EL (cell line): ENCODE data around the gene ANKIB1.

Experiments
- DNase-seq: peaks from one replicate; pipeline ENCODE4 v3.0.0-alpha.2; 2016

The ANKIB1 gene, protein sequence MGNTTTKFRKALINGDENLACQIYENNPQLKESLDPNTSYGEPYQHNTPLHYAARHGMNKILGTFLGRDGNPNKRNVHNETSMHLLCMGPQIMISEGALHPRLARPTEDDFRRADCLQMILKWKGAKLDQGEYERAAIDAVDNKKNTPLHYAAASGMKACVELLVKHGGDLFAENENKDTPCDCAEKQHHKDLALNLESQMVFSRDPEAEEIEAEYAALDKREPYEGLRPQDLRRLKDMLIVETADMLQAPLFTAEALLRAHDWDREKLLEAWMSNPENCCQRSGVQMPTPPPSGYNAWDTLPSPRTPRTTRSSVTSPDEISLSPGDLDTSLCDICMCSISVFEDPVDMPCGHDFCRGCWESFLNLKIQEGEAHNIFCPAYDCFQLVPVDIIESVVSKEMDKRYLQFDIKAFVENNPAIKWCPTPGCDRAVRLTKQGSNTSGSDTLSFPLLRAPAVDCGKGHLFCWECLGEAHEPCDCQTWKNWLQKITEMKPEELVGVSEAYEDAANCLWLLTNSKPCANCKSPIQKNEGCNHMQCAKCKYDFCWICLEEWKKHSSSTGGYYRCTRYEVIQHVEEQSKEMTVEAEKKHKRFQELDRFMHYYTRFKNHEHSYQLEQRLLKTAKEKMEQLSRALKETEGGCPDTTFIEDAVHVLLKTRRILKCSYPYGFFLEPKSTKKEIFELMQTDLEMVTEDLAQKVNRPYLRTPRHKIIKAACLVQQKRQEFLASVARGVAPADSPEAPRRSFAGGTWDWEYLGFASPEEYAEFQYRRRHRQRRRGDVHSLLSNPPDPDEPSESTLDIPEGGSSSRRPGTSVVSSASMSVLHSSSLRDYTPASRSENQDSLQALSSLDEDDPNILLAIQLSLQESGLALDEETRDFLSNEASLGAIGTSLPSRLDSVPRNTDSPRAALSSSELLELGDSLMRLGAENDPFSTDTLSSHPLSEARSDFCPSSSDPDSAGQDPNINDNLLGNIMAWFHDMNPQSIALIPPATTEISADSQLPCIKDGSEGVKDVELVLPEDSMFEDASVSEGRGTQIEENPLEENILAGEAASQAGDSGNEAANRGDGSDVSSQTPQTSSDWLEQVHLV

GRCh38 chr7:92245487-92246359, at the start of gene ANKIB1, which contains the start of gene KRIT1:
Gene ANKIB1 (plus strand): TSS chr7:92245974. CDS start chr7:92294979, 49,005 bp downstream.
Gene KRIT1 (minus strand): TSS chr7:92245914. CDS start chr7:92242135, 3,779 bp downstream.
- DNase-seq, result peak; percentile 85

DNA sequence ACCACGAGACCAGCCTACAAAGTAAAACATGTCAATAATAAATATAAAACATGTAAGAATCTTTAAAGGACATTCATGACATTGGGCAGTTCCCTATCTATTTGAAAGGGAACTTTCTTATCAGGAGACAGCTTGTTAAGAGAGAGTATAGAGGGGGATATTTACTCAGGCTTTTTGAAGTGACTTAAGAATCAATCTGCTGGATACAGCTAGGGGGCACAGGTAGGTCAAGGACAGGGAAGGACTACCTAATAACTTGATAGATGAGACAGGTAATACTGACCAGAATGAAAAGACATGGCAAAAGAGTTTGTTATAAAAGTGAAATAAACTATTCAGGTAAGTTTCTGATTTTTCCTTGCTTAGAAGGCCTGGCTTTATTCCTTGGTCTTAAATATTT, 45.0 kb upstream of the ANKIB1 start:
- no peak for DNase-seq

DNA sequence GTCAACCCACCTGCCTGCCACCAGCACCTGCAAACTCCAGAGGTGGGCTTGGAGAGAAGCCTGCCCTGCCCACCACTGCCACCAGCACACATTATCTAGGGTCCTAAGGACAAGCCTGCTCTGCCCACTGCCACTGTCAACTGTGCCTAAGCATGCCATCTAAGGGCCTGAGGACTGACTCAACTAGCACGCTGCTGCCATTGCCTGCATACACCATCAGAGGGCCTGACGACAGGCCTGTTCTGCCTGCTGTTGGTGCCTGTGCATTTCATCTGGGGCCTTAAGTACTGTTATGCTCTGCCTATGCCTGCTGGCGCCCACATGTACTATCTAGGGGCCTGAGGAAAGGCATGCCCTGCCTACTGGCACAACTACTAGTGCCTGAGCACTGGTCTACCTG, 39.8 kb upstream of the ANKIB1 start:
- DNase-seq, result no peak

- no peak for DNase-seq
Measured at GRCh38 chr7:92206672-92207071, 39.1 kb upstream of the ANKIB1 start.

DNA sequence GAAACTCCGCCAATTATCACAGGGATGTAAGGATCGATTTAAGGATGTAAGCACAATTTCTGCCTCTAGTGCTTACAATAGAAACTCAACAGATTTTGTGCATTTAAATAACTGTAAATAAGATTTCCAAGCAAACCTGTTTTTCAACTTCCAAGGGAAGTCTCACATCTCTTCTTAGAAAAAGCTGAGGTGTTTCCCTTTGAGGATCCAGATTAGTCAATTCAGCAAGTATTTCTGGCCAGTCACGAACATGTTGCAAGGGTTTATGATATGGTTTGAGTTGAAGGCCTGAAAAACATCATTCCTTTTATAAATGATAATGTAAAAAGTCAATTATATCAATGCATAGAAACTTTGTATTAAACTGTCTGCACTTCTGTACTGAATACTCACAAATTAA, 24.0 kb upstream of the ANKIB1 start:
- DNase-seq, result no peak

DNA sequence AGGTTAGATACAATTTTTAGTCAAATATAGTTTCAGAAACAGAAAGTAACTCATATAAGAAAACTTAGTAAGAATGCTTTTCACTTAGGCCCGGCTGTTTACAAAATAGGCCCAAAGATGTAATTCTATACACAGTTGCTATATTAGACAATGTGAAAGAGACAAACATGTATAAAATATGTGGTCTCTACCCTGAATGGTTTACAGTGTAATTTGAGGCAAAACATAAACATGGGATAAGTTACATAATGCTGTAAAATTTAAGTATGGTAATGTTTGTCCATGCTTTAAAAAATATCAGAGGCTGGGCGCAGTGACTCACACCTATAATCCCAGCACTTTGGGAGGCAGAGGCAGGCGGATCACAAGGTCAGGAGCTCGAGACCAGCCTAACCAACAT, 18.8 kb upstream of the ANKIB1 start:
- DNase-seq, result no peak

DNA sequence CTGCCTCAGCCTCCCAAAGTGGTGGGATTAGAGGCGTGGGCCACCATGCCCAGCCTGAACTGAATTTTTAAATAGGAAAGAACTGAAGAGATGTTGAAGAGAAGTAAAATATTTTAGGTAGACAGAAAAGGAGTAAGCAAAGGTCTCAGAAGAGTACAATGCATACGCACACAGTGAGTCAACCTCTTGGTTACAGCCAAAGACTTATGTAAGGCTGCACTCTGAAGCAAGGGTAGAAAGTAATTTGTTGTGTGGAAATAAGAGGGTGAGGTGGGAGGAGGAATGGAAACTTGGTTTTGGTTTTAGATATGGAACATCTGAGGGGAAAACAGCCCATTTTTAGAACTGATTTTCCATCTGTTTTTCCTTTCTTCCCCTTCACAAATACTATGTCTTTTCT, 17.7 kb upstream of the ANKIB1 start:
- DNase-seq, result no peak

DNA sequence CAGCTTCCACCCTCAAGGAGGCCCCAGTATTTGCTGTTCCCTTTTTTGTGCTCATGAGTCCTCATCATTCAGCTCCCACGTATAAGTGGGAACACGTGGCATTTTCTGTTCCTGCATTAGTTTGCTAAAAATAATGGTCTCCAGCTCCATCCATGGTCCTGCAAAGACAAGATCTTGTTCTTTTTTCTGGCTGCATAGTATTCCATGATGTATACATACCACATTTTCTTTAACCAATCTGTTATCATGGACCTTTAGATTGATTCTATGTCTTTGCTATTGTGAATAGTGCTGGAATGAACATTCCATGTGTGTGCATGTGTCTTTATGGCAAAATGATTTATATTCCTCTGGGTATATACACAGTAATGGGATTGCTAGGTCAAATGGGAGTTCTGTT, 17.0 kb upstream of the ANKIB1 start:
- no peak for DNase-seq

- DNase-seq, result no peak
Measured at GRCh38 chr7:92230547-92230946, 15.2 kb upstream of the ANKIB1 start.

DNA sequence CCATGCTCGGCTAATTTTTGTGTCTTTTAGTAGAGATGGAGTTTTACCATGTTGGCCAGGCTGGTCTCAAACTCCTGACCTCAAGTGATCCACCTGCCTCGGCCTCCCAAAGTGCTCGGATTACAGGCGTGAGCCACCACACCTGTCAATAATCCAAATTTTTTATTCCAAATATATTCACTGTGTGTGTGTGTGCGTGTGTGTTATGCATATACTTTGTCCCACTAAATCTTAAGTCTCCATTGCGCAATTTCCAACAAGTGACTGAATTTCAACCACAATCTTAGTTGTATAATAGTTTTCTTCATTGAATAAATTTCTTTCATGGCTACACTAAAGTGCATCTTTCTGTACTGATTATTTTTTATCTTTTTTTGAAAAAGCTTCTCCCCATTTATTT, 2.8 kb upstream of the ANKIB1 start:
- DNase-seq, result no peak

GRCh38 chr7:92244808-92245486, 827 bp upstream of the ANKIB1 start:
- DNase-seq, result peak; percentile 38

DNA sequence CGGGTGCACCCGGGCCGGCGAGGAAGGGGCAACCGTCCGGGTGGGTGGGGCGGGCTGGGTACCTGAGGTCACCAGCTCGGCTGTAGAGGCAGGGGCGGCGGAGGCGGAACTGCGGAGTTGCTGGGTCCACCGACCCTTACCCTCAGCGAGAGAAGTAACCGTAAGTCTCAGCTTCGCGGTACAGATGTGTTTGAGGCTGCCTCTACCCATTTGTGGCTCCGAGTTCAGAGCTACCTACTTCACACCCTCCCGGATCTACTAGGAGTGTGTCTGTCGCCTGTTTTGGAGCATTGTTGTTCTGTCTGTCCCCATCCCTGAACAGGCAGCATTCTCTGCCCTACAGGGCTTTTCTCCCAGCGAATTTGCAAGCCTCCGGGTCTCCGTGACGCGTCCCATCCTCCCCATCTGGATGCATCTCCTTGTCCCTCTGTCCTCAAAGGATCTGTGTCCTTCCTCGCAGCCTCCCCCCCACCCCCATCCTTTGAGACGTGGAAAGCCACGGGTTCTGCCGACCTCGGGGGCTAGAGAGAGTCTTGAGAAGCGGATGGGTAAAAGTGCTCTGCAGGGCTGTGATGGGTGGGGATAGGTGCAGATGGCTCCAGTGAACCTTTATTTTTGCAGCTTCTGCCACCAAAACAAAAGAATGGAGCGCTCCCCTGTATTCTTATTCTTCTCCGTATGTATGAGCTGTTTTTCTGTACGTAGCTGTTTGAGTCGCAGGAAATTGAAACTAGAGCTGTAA, 757 bp downstream of the ANKIB1 start:
- DNase-seq, result peak; percentile 40

DNA sequence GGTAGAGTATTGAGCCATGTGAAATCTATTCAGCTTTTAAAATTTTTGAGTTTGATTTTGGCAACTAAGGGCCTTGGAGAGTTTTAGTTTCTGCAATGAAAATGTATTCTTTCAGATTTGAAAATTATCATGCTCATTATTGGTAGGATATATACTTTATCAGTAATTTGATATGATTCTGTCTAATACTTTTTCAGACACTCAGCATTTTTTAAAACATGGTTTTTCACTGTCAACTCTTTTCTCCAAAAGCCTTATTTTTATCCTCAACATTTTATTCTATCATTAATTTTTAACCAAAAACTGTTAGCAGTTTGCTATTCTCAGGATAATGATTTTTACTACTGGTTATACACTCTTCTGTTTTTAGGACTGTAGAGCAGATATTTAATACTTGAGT, 4.8 kb downstream of the ANKIB1 start:
- DNase-seq, result no peak

- DNase-seq, result no peak
Measured at GRCh38 chr7:92251181-92251580, 5.4 kb downstream of the ANKIB1 start.

DNA sequence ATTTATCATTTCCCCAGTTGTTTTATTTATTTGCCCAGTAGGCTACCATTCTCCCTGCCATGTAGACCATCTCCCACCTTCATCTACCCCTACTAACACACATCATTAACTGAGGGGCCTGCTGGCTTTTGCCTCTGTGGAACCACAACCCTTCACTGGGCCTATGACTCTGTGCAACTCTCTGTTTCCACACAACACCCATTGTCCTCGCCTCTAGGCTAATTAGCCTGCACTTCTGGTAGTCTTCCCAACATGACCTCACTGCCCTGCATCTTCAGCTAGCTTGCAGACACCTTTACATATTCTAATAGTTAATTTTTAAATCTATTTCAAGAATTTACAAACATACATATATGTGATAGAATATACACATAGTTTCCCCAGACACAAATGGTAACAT, 7.5 kb downstream of the ANKIB1 start:
- DNase-seq, result no peak

DNA sequence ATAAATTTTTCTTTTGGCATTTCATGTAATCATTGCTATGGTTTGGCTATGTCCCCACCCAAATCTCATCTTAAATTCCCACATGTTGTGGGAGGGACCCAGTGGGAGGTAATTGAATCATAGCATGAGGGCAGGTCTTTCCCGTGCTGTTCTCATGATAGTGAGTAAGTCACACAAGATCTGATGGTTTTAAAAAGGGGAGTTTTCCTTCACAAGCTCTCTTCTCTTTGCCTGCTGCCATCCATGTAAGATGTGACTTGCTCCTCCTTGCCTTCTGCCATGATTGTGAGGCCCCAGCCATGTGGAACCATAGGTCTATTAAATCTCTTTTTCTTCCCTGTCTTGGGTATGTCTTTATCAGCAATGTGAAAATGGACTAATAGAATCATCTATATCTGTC, 9.0 kb downstream of the ANKIB1 start:
- peak; percentile 28 for DNase-seq

DNA sequence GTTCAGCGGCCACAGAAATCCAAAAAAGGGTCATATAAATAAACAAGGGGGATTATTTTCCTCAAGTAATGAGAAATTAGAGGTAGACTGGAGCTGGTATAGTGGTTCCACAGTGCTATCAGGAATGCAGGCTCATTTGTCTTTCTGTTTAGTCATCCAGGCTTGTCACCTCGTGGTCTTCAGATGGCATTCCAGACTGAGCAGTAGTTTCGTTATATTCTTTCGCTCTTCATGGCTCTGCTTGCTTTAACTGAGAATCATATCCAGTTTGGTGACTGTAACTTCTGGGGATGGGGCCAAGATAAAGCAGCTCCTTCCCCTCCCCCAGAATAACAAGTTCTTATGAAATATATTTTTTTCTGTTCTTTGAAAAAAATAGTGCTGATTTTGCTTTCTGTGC, 9.5 kb downstream of the ANKIB1 start:
- peak; percentile 82 for DNase-seq

GRCh38 chr7:92259062-92259461, 13.3 kb downstream of the ANKIB1 start:
- no peak for DNase-seq

DNA sequence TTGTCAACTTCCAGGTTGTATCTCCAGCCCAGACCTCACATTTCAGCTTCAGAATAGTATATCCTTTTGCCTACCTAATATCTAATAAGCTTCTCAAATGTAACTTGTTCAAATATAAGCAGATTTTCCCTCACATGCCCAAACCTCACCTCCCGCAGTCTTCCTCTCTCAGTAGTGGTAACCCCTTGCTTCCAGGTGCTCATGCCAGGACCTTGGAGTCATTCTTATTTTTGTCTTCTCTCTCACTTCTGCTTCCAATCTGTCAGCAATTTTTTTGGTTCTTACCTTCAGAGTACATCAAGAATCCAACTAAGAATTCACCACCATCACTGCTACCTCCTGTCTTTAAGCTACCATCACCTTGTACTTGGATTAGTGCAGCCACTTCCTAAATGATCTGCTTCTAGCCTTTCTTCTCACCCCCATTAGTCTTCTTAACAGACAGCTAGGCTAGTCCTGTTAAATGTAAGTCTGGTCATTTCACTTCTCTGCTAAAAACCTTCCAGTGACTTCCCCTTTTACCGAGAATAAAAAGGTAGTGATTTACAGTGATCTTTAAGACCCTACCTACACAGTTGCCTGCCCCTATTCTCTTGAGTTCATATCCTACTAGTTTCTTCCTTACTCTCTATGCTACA, 14.0 kb downstream of the ANKIB1 start:
- DNase-seq, result no peak

DNA sequence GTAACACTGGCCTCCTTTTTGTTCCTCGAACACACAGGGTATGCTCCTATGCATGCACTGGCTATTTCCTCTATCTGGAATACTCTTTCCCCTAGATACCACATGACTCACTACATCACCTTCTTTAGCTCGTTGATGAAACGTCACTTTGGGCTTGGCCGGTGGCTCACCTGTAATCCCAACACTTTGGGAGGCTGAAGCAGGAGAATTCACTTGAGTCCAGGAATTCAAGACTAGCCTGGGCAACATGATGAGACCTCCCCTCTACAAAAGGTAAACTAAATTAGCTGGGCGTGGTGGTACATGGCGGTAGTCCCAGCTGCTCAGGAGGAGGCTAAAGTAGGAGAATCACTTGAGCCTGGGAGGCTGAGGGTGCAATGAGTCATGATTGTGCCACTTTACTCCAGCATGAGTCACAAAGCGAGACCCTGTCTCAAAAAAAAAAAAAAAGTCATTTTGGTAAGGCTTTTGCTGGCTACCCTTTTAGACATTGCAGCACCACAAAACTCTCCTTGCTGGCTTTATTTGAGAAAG, 14.5 kb downstream of the ANKIB1 start:
- peak; percentile 36 for DNase-seq
